WTC11 (cell line): ENCODE measurements around the gene PLEKHA5. TPM values are rescaled to one million over a fixed set of nuclear protein-coding genes. Genes with fewer than 3 reads are reported as not detected.

Source experiments
- ATAC-seq: fragments of 200-7000 bp; cut with Tn5 transposase; 2 replicates; pipeline ENCODE4 v1.10.0; 2021; ENCODE audit warnings: mild to moderate bottlenecking, moderate library complexity
- CTCF ChIA-PET: fragments of 300-600 bp; sonication (Branson Sonifier 250); formaldehyde crosslinking; loops from one replicate; lab custom pipeline; 2021; ENCODE audit warnings: antibody characterized with exemption; lab: Charles Lee
- POLR2A ChIA-PET: fragments of 350-600 bp; sonication (Branson Sonifier 250); formaldehyde crosslinking; loops from one replicate; lab custom pipeline; 2021; ENCODE audit warnings: antibody characterized with exemption; lab: Charles Lee
- DNase-seq: peaks from one replicate; pipeline ENCODE4 v3.0.0; 2021; ENCODE audit warnings: low spot score
- H3K27ac Mint-ChIP-seq: 2 replicates; pipeline ENCODE4 v1.8.0; 2021; ENCODE audit warnings: mixed read lengths
- H3K27me3 Mint-ChIP-seq: 2 replicates; pipeline ENCODE4 v1.8.0; 2021; ENCODE audit warnings: low read depth, mild to moderate bottlenecking, moderate library complexity, mixed read lengths
- H3K36me3 Mint-ChIP-seq: 2 replicates; pipeline ENCODE4 v1.8.0; 2021; ENCODE audit warnings: mixed read lengths
- H3K4me1 Mint-ChIP-seq: 2 replicates; pipeline ENCODE4 v1.8.0; 2022; ENCODE audit warnings: mixed read lengths
- H3K4me3 Mint-ChIP-seq: 2 replicates; pipeline ENCODE4 v1.8.0; 2021; ENCODE audit warnings: mild to moderate bottlenecking, moderate library complexity, mixed read lengths
- H3K9me3 Mint-ChIP-seq: 2 replicates; pipeline ENCODE4 v1.8.0; 2021; ENCODE audit warnings: mixed read lengths
- CDX4 ChIP-seq: fragments of 250-450 bp; sonication (Bioruptor Pico); IDR thresholded peaks from 2 replicates; pipeline ENCODE4 v1.9.0; 2021; ENCODE audit warnings: moderate library complexity, mild to moderate bottlenecking, inconsistent platforms, borderline replicate concordance
- CREB1 ChIP-seq: sonication (generic); formaldehyde crosslinking; IDR thresholded peaks from 2 replicates; pipeline ENCODE4 v1.8.0; 2023; ENCODE audit warnings: mild to moderate bottlenecking, missing genetic modification reagents
- EMX1 ChIP-seq: fragments of 250-450 bp; sonication (Bioruptor Pico); IDR thresholded peaks from 2 replicates; pipeline ENCODE4 v1.8.0; 2021; ENCODE audit warnings: mild to moderate bottlenecking
- HMGA2 ChIP-seq: fragments of 250-450 bp; sonication (Bioruptor Pico); IDR thresholded peaks from 2 replicates; pipeline ENCODE4 v1.4.0; 2021; ENCODE audit warnings: mild to moderate bottlenecking, moderate library complexity
- HMGXB4 ChIP-seq: sonication (generic); formaldehyde crosslinking; IDR thresholded peaks from 2 replicates; pipeline ENCODE4 v1.8.1; 2023; ENCODE audit warnings: mild to moderate bottlenecking, moderate library complexity, missing genetic modification reagents
- IRF1 ChIP-seq: sonication (generic); formaldehyde crosslinking; IDR thresholded peaks from 2 replicates; pipeline ENCODE4 v1.8.0; 2023; ENCODE audit warnings: missing genetic modification reagents
- KAT7 ChIP-seq: sonication (generic); formaldehyde crosslinking; IDR thresholded peaks from 2 replicates; pipeline ENCODE4 v1.8.1; 2023; ENCODE audit warnings: missing genetic modification reagents, mild to moderate bottlenecking, borderline replicate concordance
- NFE2L1 ChIP-seq: sonication (generic); formaldehyde crosslinking; IDR thresholded peaks from 2 replicates; pipeline ENCODE4 v1.8.1; 2023; ENCODE audit warnings: missing genetic modification reagents
- TEAD4 ChIP-seq: sonication (generic); formaldehyde crosslinking; IDR thresholded peaks from 2 replicates; pipeline ENCODE4 v1.8.0; 2022; ENCODE audit warnings: mild to moderate bottlenecking, missing genetic modification reagents
- ZBTB21 ChIP-seq: sonication (generic); formaldehyde crosslinking; IDR thresholded peaks from 2 replicates; pipeline ENCODE4 v1.8.1; 2023; ENCODE audit warnings: mild to moderate bottlenecking, missing genetic modification reagents, borderline replicate concordance
- ZMAT4 ChIP-seq: fragments of 250-450 bp; sonication (Bioruptor Pico); IDR thresholded peaks from 2 replicates; pipeline ENCODE4 v1.9.0; 2021; ENCODE audit warnings: mild to moderate bottlenecking
- ZNF232 ChIP-seq: sonication (generic); formaldehyde crosslinking; IDR thresholded peaks from 2 replicates; pipeline ENCODE4 v1.8.0; 2022; ENCODE audit warnings: mild to moderate bottlenecking, missing genetic modification reagents
- ZNF396 ChIP-seq: fragments of 250-450 bp; sonication (Bioruptor Pico); IDR thresholded peaks from 2 replicates; pipeline ENCODE4 v1.8.0; 2021; ENCODE audit warnings: mild to moderate bottlenecking, moderate library complexity, borderline replicate concordance
- ZNF423 ChIP-seq: fragments of 250-450 bp; sonication (Bioruptor Pico); IDR thresholded peaks from 2 replicates; pipeline ENCODE4 v2.1.2; 2022; ENCODE audit warnings: mild to moderate bottlenecking, moderate library complexity
- ZNF425 ChIP-seq: fragments of 250-450 bp; sonication (Bioruptor Pico); conservative IDR thresholded peaks from 2 replicates; pipeline ENCODE4 v1.9.0; 2021; ENCODE audit warnings: mild to moderate bottlenecking
- ZNF671 ChIP-seq: fragments of 250-450 bp; sonication (Bioruptor Pico); IDR thresholded peaks from 2 replicates; pipeline ENCODE4 v1.8.0; 2021; ENCODE audit warnings: mild to moderate bottlenecking
- total RNA-seq: library from RNA; stranded (reverse); gene quantifications from 3 replicates; pipeline ENCODE4 v1.2.3, GENCODE V29; 2021
- TF ChIP-seq, protein P1 (sequence below): sonication (generic); formaldehyde crosslinking; conservative IDR thresholded peaks from 2 replicates; pipeline ENCODE4 v1.8.1; 2022; ENCODE audit warnings: mild to moderate bottlenecking, missing genetic modification reagents
- TF ChIP-seq, protein P2 (sequence below): fragments of 250-450 bp; sonication (Bioruptor Pico); IDR thresholded peaks from 2 replicates; pipeline ENCODE4 v2.1.2; 2022; ENCODE audit warnings: mild to moderate bottlenecking, moderate library complexity

PLEKHA5 gene
- total RNA-seq, 1 experiment from 2014 or later: 61.1 TPM

- no peak for DNase-seq
- TF ChIP-seq ZBTB21 (CRISPR knock-in tag) (0 out of 2 replicates have a peak, but pooled peaks have one; percentile 24), ZNF423 (CRISPR knock-in tag) (no peak)
- Mint-ChIP-seq H3K9me3 (peaks cover 30% of the 10 kb centered on the region), H3K27me3 (no peaks in the 10 kb centered on the region), H3K27ac (no peak overlapping the region), H3K36me3 (peaks cover 29% of the 10 kb centered on the region), H3K4me1 (peaks cover 55% of the 10 kb centered on the region), H3K4me3 (no peak overlapping the region)
- CTCF ChIA-PET: no interaction called here
- ATAC-seq: no peak
- POLR2A ChIA-PET: no interaction called here
These were observed 100.8 kb downstream of the PLEKHA5 start for GRCh38 chr12:19230299-19230866.

- ATAC-seq: no peak
- no peak overlapping the region for H3K4me3 Mint-ChIP-seq
- peaks cover 29% of the 10 kb centered on the region for H3K36me3 Mint-ChIP-seq
- TF ChIP-seq CREB1 (CRISPR knock-in tag) (no peak), ZBTB21 (CRISPR knock-in tag) (no peak), KAT7 (no peak), ZNF671 (CRISPR knock-in tag) (no peak), ZNF425 (CRISPR knock-in tag) (no peak), HMGXB4 (CRISPR knock-in tag) (no peak), EMX1 (CRISPR knock-in tag) (no peak), ZNF232 (CRISPR knock-in tag) (no peak), TEAD4 (CRISPR knock-in tag) (no peak), NFE2L1 (no peak)
- TF ChIP-seq, protein P1, sequence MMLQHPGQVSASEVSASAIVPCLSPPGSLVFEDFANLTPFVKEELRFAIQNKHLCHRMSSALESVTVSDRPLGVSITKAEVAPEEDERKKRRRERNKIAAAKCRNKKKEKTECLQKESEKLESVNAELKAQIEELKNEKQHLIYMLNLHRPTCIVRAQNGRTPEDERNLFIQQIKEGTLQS (CRISPR knock-in tag): no peak
- no peaks in the 10 kb centered on the region for H3K27me3 Mint-ChIP-seq
- peaks cover 60% of the 10 kb centered on the region for H3K4me1 Mint-ChIP-seq
- peaks cover 29% of the 10 kb centered on the region for H3K9me3 Mint-ChIP-seq
- H3K27ac Mint-ChIP-seq: no peak overlapping the region
- CTCF ChIA-PET: no interaction called here
- POLR2A ChIA-PET: no interaction called here
- DNase-seq: no peak
These were observed 101.4 kb downstream of the PLEKHA5 start for GRCh38 chr12:19230896-19231295.

- Mint-ChIP-seq H3K9me3 (peaks cover 13% of the 10 kb centered on the region), H3K4me3 (no peak overlapping the region), H3K4me1 (peaks cover 51% of the 10 kb centered on the region), H3K27me3 (no peaks in the 10 kb centered on the region), H3K36me3 (peaks cover 16% of the 10 kb centered on the region), H3K27ac (peak overlapping the region; percentile 79)
- ChIA-PET POLR2A (no interaction called here), CTCF (interaction anchor here (1.0 kb wide), 1 partner anchor 12 kb away, joined by 4 read pairs; no protein-coding TSS in a partner anchor)
- no peak for TF ChIP-seq ZNF396 (CRISPR knock-in tag)
- no peak for TF ChIP-seq CDX4 (CRISPR knock-in tag)
- TF ChIP-seq, protein P2, sequence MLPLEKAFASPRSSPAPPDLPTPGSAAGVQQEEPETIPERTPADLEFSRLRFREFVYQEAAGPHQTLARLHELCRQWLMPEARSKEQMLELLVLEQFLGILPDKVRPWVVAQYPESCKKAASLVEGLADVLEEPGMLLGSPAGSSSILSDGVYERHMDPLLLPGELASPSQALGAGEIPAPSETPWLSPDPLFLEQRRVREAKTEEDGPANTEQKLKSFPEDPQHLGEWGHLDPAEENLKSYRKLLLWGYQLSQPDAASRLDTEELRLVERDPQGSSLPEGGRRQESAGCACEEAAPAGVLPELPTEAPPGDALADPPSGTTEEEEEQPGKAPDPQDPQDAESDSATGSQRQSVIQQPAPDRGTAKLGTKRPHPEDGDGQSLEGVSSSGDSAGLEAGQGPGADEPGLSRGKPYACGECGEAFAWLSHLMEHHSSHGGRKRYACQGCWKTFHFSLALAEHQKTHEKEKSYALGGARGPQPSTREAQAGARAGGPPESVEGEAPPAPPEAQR: no peak
- no peak for TF ChIP-seq IRF1 (CRISPR knock-in tag)
- TF ChIP-seq HMGA2 (CRISPR knock-in tag): no peak
- no peak for TF ChIP-seq ZNF423 (CRISPR knock-in tag)
- no peak for TF ChIP-seq ZMAT4 (CRISPR knock-in tag)
- peak; percentile 46 for ATAC-seq
- no peak for DNase-seq
These were observed 104.7 kb downstream of the PLEKHA5 start for GRCh38 chr12:19234171-19234704.
